Occipital lobe (tissue), 1 donor: ENCODE data around the gene DLD. TPM values are rescaled to one million over a fixed set of nuclear protein-coding genes. Genes with fewer than 3 reads are reported as not detected.

Experiments used
- total RNA-seq: library from RNA; depleted of rRNA; stranded (reverse); fragments of >200 nt; gene quantifications from one replicate; pipeline ENCODE4 v1.2.3, GENCODE V29; 2014

Gene DLD
- total RNA-seq, 1 donor from 2014 or later: 70.5 TPM

Other genes starting within 250 kb of the DLD start
- gene SLC26A4, start 230.4 kb upstream of the DLD start, total RNA-seq: 15.3 TPM
- 24.5 TPM for gene CBLL1, start 147.0 kb upstream of the DLD start, total RNA-seq
- not detected for gene SLC26A3, start 88.0 kb upstream of the DLD start, total RNA-seq
- 31.4 TPM for gene LAMB1, start 112.0 kb downstream of the DLD start, total RNA-seq
- 0.47 TPM for gene LAMB4, start 239.2 kb downstream of the DLD start, total RNA-seq